Stomach (tissue), 9 donors: ENCODE results near the gene ENOX1. TPM values are rescaled to one million over a fixed set of nuclear protein-coding genes. Genes with fewer than 3 reads are reported as not detected.

Experiments
- DNase-seq, 2 donors: peaks; one replicate each; pipeline versions ENCODE4 v3.0.0 to v3.0.0-alpha.2; 2013 to 2019
- H3K27ac ChIP-seq, 5 donors: fragments of 200-600 bp in 4 of 5; sonication (generic) in 4 of 5; one replicate each; pipeline ENCODE4 v1.5.1; 2013 to 2019; ENCODE audit warnings: mild to moderate bottlenecking in 1 of 5, moderate library complexity in 1 of 5
- H3K27me3 ChIP-seq, 3 donors: fragments of 200-600 bp; sonication (generic); one replicate each; pipeline ENCODE4 v1.5.1; 2017 to 2019; ENCODE audit warnings: mixed run types in 1 of 3
- H3K36me3 ChIP-seq, 4 donors: fragments of 200-600 bp; sonication (generic); 1 replicate in 3 of 4; 2 replicates in 1 of 4; pipeline ENCODE4 v1.5.1; 2016 to 2019
- H3K4me1 ChIP-seq, 4 donors: fragments of 200-600 bp; sonication (generic); one replicate each; pipeline ENCODE4 v1.5.1; 2016 to 2019
- H3K4me3 ChIP-seq, 4 donors: fragments of 200-600 bp; sonication (generic) in 3 of 4; one replicate each; pipeline ENCODE4 v1.5.1; 2016 to 2019; ENCODE audit warnings: mild to moderate bottlenecking in 1 of 4
- H3K9me3 ChIP-seq, 4 donors: fragments of 200-600 bp; sonication (generic); one replicate each; pipeline ENCODE4 v1.5.1; 2016 to 2019
- CTCF ChIP-seq, 7 experiments: fragments of 450-650 bp in 4 of 7; fragments of 200-600 bp in 3 of 7; sonication (generic) in 3 of 7; IDR thresholded peaks; one replicate each; pipeline ENCODE4 v1.5.1; 2016 to 2019; ENCODE audit warnings: antibody characterized with exemption in 7 of 7, control low read depth in 2 of 7, mild to moderate bottlenecking in 1 of 7
- EP300 ChIP-seq: sonication (generic); formaldehyde crosslinking; IDR thresholded peaks from one replicate; pipeline ENCODE4 v1.6.1; 2017; ENCODE audit warnings: antibody characterized with exemption
- POLR2A ChIP-seq, 4 donors: fragments of 450-650 bp; IDR thresholded peaks; one replicate each; pipeline ENCODE4 v1.6.1; 2016; ENCODE audit warnings: antibody characterized with exemption in 4 of 4, control low read depth in 2 of 4, mild to moderate bottlenecking in 1 of 4, moderate library complexity in 1 of 4
- POLR2AphosphoS5 ChIP-seq, 3 donors: sonication (generic); formaldehyde crosslinking; IDR thresholded peaks; one replicate each; pipeline ENCODE4 v1.6.1; 2016; ENCODE audit warnings: antibody characterized with exemption in 3 of 3
- WGBS, 5 donors: extraction: QIAGEN DNeasy Blood & Tissue Kit in 3 of 5; methylation state at CpG; one replicate each; pipeline versions ENCODE4 v1.1.5 to v1.1.7; 2013 to 2018; 5-methylcytosine and 5-hydroxymethylcytosine counted together
- intact Hi-C: fragments of 100-400 bp; cut with DNase I; formaldehyde crosslinking; loops from one replicate; pipeline ENCODE4 v1.15.1; 2023; ENCODE audit warnings: low total_unique reads
- polyA plus RNA-seq, 3 donors: library from polyadenylated mRNA; stranded (reverse); fragments of 200-250 nt; gene quantifications; one replicate each; pipeline ENCODE4 v1.2.3, GENCODE V29; 2013
- total RNA-seq, 5 donors: library from RNA; depleted of rRNA; stranded (reverse); fragments of >200 nt; gene quantifications; one replicate each; pipeline versions ENCODE4 v1.1.0 to v1.2.3, GENCODE V29; 2014 to 2016
- donor health status: healthy with polysubstance abuse.
- donor health status: Bipolar disorder and iron deficiency.
- donor health status: healthy.

Gene ENOX1
- total and polyA plus RNA-seq, 8 donors: 0.46 to 6.2 (median 1.4) TPM; not detected in 1

DNA sequence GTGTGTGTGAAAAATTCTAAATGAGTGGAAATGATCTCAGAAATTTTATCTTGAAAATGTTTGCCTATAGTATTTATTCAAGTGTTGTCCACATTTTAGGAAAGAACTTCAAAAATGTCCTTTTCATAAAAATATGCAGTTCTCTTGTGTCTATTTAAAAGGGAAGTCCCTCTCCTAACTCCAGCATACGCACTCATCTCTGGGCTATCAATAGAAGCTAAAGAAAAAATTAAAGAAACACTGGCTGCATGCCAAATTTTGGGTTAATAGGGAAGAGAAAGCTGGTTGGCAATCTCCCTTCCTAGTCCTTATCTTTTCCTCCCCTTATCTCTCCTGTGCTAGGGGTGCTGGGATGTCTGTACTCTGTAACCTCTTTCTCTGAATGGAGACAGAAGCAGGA, 313.3 kb downstream of the ENOX1 start:
- TF ChIP-seq POLR2A (IDR thresholded peaks at IDR 0.05): no peak
- TF ChIP-seq POLR2AphosphoS5 (IDR thresholded peaks at IDR 0.05): peak in 1 of 3 donors; percentile 51
- TF ChIP-seq EP300: no peak
- TF ChIP-seq CTCF (IDR thresholded peaks at IDR 0.05): no peak
- H3K36me3 ChIP-seq: no peaks in the 10 kb centered on the region
- H3K4me1 ChIP-seq: peaks cover 0 to 33% (median 10%) of the 10 kb centered on the region in 4 donors
- H3K27ac ChIP-seq: no peak overlapping the region
- WGBS, 5 donors: 22 to 37% (median 29%) methylated on average over 1 of the region's 1 CpG
- H3K27me3 ChIP-seq: no peaks in the 10 kb centered on the region
- intact Hi-C loops: no loop called here
- DNase-seq: peak in 1 of 2 donors; percentile 42
- H3K4me3 ChIP-seq: no peak overlapping the region
- H3K9me3 ChIP-seq: no peaks in the 10 kb centered on the region

GRCh38 chr13:43472980-43473379, 313.8 kb downstream of the ENOX1 start:
- Histone ChIP-seq H3K27ac (no peak overlapping the region), H3K27me3 (no peaks in the 10 kb centered on the region), H3K4me1 (peaks cover 0 to 29% (median 8%) of the 10 kb centered on the region in 4 donors), H3K9me3 (no peaks in the 10 kb centered on the region), H3K36me3 (no peaks in the 10 kb centered on the region), H3K4me3 (no peak overlapping the region)
- no peak for DNase-seq
- TF ChIP-seq EP300 (no peak), CTCF (IDR thresholded peaks at IDR 0.05) (no peak), POLR2A (IDR thresholded peaks at IDR 0.05) (no peak), POLR2AphosphoS5 (IDR thresholded peaks at IDR 0.05) (no peak)
- 0 to 83% (median 56%) methylated on average over 1 of the region's 1 CpG for WGBS, 5 donors
- intact Hi-C loops: no loop called here

DNA sequence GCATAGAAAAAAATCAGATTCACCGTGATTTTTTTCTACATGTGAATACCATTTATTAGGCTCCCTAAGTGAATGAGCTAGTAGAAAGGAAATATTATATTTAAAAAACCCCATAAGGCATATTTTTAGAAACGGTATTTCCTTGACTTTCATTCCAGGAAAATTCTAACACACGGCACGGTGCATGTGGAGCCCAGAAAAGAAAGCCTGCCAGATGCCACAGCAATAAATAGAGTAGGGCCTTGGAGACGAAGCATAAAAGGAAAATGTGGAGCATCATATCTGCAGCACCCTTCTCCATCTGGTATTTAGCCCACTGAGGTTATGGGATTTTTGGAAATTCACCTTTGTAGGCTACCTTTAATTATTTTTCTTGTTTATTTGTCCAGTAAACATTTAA, 314.4 kb downstream of the ENOX1 start:
- TF ChIP-seq POLR2AphosphoS5 (IDR thresholded peaks at IDR 0.05) (no peak), EP300 (no peak), CTCF (IDR thresholded peaks at IDR 0.05) (no peak), POLR2A (IDR thresholded peaks at IDR 0.05) (no peak)
- no peaks in the 10 kb centered on the region for H3K9me3 ChIP-seq
- H3K36me3 ChIP-seq: no peaks in the 10 kb centered on the region
- H3K27ac ChIP-seq: no peak overlapping the region
- H3K27me3 ChIP-seq: no peaks in the 10 kb centered on the region
- 44 to 67% (median 49%) methylated on average over 5 of the region's 5 CpGs for WGBS, 5 donors
- H3K4me3 ChIP-seq: no peak overlapping the region
- peaks cover 0 to 22% (median 5%) of the 10 kb centered on the region in 4 donors for H3K4me1 ChIP-seq
- intact Hi-C loops: no loop called here
- DNase-seq: no peak

DNA sequence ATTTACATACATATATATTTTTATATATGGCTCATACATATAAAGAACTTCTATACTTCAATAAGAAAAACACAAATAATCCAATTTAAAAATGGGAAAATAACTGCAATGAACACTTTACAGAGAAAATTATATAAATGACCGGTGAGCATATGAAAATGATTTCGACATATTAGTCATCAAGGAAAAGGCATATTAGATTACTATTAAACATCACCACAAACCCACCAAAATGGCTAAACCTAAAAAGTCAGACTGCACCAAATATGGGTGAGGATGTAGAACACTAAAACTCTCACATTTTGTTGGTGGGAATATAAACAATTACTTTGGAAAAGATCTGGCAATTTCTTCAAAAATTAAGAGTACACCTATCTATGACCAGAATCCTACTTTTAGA, 316.2 kb downstream of the ENOX1 start:
- H3K4me3 ChIP-seq: no peak overlapping the region
- H3K4me1 ChIP-seq: peaks cover 0 to 22% (median 5%) of the 10 kb centered on the region in 4 donors
- no peak overlapping the region for H3K27ac ChIP-seq
- intact Hi-C loops: no loop called here
- H3K9me3 ChIP-seq: no peaks in the 10 kb centered on the region
- 92 to 99% (median 96%) methylated on average over 2 of the region's 2 CpGs for WGBS, 5 donors
- DNase-seq: no peak
- no peaks in the 10 kb centered on the region for H3K27me3 ChIP-seq
- TF ChIP-seq POLR2A (IDR thresholded peaks at IDR 0.05) (no peak), EP300 (no peak), CTCF (IDR thresholded peaks at IDR 0.05) (no peak)
- H3K36me3 ChIP-seq: no peaks in the 10 kb centered on the region
